SU-DHL-6 (cell line): Measurements from ENCODE around the gene SLC9C1.

Experiments used
- H2AFZ ChIP-seq: fragments of 200-600 bp; sonication (generic); 2 replicates; pipeline ENCODE4 v1.6.1; 2014; ENCODE audit warnings: low read depth, mild to moderate bottlenecking, moderate library complexity, mixed read lengths, antibody characterized with exemption, low read length; ENCODE audit not compliant: severe bottlenecking
- H3F3A ChIP-seq: fragments of 200-600 bp; shearing (Covaris generic); 2 replicates; pipeline ENCODE4 v1.6.0; 2016; ENCODE audit warnings: antibody characterized with exemption, mild to moderate bottlenecking; ENCODE audit not compliant: insufficient read depth
- H3K27ac ChIP-seq: fragments of 200-600 bp; sonication (generic); 2 replicates; pipeline ENCODE4 v1.5.1; 2016; ENCODE audit warnings: low read depth, mild to moderate bottlenecking, low read length, moderate library complexity, mixed read lengths
- H3K27me3 ChIP-seq: fragments of 200-600 bp; sonication (generic), shearing (Covaris generic); 2 replicates; pipeline ENCODE4 v1.6.0; 2014; ENCODE audit warnings: mild to moderate bottlenecking, low read length
- H3K36me3 ChIP-seq: fragments of 200-600 bp; sonication (generic); 2 replicates; pipeline ENCODE4 v1.6.1; 2014; ENCODE audit warnings: mild to moderate bottlenecking, low read length, mixed read lengths
- H3K4me2 ChIP-seq: fragments of 300-600, 200-600 bp; shearing (Covaris generic), sonication (generic); 2 replicates; pipeline ENCODE4 v1.6.0; 2014; ENCODE audit warnings: low read length, low read depth, mild to moderate bottlenecking; ENCODE audit not compliant: poor library complexity, severe bottlenecking
- H3K4me3 ChIP-seq: fragments of 200-600 bp; sonication (generic); 2 replicates; pipeline ENCODE4 v1.5.1; 2014; ENCODE audit warnings: antibody characterized with exemption, low read length, mild to moderate bottlenecking, mixed read lengths; ENCODE audit not compliant: insufficient read depth, poor library complexity, severe bottlenecking
- H3K79me2 ChIP-seq: fragments of 200-600 bp; sonication (generic); 2 replicates; pipeline ENCODE4 v1.6.1; 2014; ENCODE audit warnings: mild to moderate bottlenecking, low read length, moderate library complexity; ENCODE audit not compliant: insufficient read depth
- H3K9ac ChIP-seq: fragments of 200-600 bp; sonication (generic); 2 replicates; pipeline ENCODE4 v1.7.0; 2014; ENCODE audit warnings: mild to moderate bottlenecking, low read length
- H3K9me2 ChIP-seq: fragments of 200-600 bp; sonication (generic); replicated peaks from 2 replicates; pipeline ENCODE4 v1.6.1; 2014; ENCODE audit warnings: low read length; ENCODE audit not compliant: insufficient read depth
- H3K9me3 ChIP-seq: fragments of 200-600 bp; sonication (generic); 2 replicates; pipeline ENCODE4 v1.6.1; 2014; ENCODE audit warnings: low read length, mixed read lengths; ENCODE audit not compliant: insufficient read depth
- H4K20me1 ChIP-seq: fragments of 200-600 bp; sonication (generic); 2 replicates; pipeline ENCODE4 v1.6.1; 2014; ENCODE audit warnings: low read depth, mild to moderate bottlenecking, antibody characterized with exemption, low read length, moderate library complexity, mixed read lengths
- EZH2phosphoT487 ChIP-seq: fragments of 200-600 bp; sonication (generic), shearing (Covaris generic); conservative IDR thresholded peaks from 2 replicates; pipeline ENCODE4 v1.6.1; 2018; ENCODE audit warnings: mild to moderate bottlenecking, antibody characterized with exemption, low read length, moderate library complexity, mixed read lengths
- TF ChIP-seq, protein P1 (sequence below): fragments of 200-600 bp; sonication (generic); IDR thresholded peaks from one replicate; pipeline ENCODE4 v1.5.1; 2017; ENCODE audit warnings: antibody characterized with exemption, mild to moderate bottlenecking, low read length, moderate library complexity; ENCODE audit not compliant: insufficient read depth, poor library complexity, severe bottlenecking

Gene SLC9C1

DNA sequence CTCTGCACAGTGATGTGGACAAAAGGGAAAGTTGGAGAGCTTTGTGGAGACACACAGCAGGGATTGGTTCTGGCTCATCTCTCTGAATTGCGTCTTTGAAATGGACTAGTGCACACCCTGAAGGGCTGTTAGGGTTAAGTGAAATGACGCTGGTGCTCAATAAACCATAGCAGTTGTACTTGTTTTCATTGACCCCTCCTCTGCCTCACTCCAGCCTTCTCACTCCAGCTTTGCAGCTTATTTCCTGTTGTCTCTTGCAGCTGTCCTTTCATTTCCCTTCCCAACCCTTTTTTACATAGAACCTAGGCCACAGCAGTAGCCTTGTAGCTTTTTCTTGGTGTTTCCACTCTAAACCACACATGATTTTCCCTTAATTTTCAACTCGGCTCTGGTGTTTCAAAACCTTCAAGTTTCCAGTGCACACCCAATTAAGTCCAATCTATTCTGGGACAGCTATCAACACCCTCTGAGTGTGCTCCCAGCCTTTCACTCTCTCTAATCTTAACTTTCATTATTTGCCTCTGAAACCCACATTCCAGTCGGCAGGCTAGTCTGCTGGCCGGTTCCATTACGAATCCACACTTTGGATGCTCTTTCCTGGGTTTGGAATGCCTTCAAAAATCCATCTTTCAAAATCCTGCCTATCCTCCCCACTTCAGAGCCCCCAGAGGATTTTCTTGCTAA, 201.4 kb downstream of the SLC9C1 start:
- Histone ChIP-seq H3K4me2 (no peak overlapping the region), H2AFZ (no peak overlapping the region), H3F3A (no peaks in the 10 kb centered on the region), H4K20me1 (no peaks in the 10 kb centered on the region), H3K9me3 (no peaks in the 10 kb centered on the region), H3K36me3 (0 out of 2 replicates have a peak, but pooled peaks cover 2% of the 10 kb centered on the region), H3K27me3 (no peaks in the 10 kb centered on the region), H3K27ac (no peak overlapping the region), H3K4me3 (no peak overlapping the region), H3K9me2 (no peaks in the 10 kb centered on the region), H3K9ac (no peak overlapping the region), H3K79me2 (no peaks in the 10 kb centered on the region)
- TF ChIP-seq EZH2phosphoT487, result no peak
- TF ChIP-seq, protein P1, sequence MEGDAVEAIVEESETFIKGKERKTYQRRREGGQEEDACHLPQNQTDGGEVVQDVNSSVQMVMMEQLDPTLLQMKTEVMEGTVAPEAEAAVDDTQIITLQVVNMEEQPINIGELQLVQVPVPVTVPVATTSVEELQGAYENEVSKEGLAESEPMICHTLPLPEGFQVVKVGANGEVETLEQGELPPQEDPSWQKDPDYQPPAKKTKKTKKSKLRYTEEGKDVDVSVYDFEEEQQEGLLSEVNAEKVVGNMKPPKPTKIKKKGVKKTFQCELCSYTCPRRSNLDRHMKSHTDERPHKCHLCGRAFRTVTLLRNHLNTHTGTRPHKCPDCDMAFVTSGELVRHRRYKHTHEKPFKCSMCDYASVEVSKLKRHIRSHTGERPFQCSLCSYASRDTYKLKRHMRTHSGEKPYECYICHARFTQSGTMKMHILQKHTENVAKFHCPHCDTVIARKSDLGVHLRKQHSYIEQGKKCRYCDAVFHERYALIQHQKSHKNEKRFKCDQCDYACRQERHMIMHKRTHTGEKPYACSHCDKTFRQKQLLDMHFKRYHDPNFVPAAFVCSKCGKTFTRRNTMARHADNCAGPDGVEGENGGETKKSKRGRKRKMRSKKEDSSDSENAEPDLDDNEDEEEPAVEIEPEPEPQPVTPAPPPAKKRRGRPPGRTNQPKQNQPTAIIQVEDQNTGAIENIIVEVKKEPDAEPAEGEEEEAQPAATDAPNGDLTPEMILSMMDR, result no peak

GRCh38 chr3:112090887-112091586, 203.0 kb downstream of the SLC9C1 start:
- Histone ChIP-seq H3K9me2 (no peaks in the 10 kb centered on the region), H3K27ac (no peak overlapping the region), H3K4me3 (no peak overlapping the region), H3K27me3 (no peaks in the 10 kb centered on the region), H3K9ac (no peak overlapping the region), H2AFZ (no peak overlapping the region), H3K4me2 (no peak overlapping the region), H3K79me2 (no peaks in the 10 kb centered on the region), H3K9me3 (no peaks in the 10 kb centered on the region), H4K20me1 (no peaks in the 10 kb centered on the region), H3F3A (no peaks in the 10 kb centered on the region), H3K36me3 (0 out of 2 replicates have a peak, but pooled peaks cover 2% of the 10 kb centered on the region)
- TF ChIP-seq, protein P1, result no peak
- TF ChIP-seq EZH2phosphoT487, result no peak
